ENCODE data around the gene SGTB. TPM values are rescaled to one million over a fixed set of nuclear protein-coding genes. Genes with fewer than 3 reads are reported as not detected.
A peak's percentile ranks its signal among the peaks of the same experiment; 100 is the strongest.
"Not testable (repeated sequence)": the region's sequence is repeated elsewhere in the genome, so short reads cannot be mapped to it uniquely, and the experiment has no call there.

Gene SGTB
- total RNA-seq, 1 donor: 21.4 TPM

GRCh38 chr5:65624025-65624570 lies 97.8 kb downstream of the SGTB start, which contains the start of gene TRIM23:
TSS of gene TRIM23 (minus strand) at chr5:65624333. CDS start at chr5:65624274, 59 bp downstream.
- Histone ChIP-seq H3K4me2 (ENCODE audit: insufficient read depth, low read length) (peak within 1 kb of the TSS; percentile 97), H3K79me2 (ENCODE audit: insufficient read depth, low read length) (peaks cover 88% of the 10 kb centered on the region), H3K27me3 (ENCODE audit: insufficient read depth, low read length) (no peaks in the 10 kb centered on the region), H3K36me3 (ENCODE audit: insufficient read depth, low read length) (no peaks in the 10 kb centered on the region), H3K4me1 (ENCODE audit: insufficient read depth, low read length) (peaks cover 28% of the 10 kb centered on the region), H2AFZ (ENCODE audit: low read length) (peak within 1 kb of the TSS; percentile 89), H3K9me3 (ENCODE audit: low read depth, low read length) (no peaks in the 10 kb centered on the region), H4K20me1 (ENCODE audit: insufficient read depth, low read length) (peaks cover 12% of the 10 kb centered on the region), H3K4me3 (ENCODE audit: insufficient read depth, low read length) (peak within 1 kb of the TSS; percentile 98), H3K27ac (ENCODE audit: low read depth, low read length) (peak within 1 kb of the TSS; percentile 93)
- TF ChIP-seq, protein P1, sequence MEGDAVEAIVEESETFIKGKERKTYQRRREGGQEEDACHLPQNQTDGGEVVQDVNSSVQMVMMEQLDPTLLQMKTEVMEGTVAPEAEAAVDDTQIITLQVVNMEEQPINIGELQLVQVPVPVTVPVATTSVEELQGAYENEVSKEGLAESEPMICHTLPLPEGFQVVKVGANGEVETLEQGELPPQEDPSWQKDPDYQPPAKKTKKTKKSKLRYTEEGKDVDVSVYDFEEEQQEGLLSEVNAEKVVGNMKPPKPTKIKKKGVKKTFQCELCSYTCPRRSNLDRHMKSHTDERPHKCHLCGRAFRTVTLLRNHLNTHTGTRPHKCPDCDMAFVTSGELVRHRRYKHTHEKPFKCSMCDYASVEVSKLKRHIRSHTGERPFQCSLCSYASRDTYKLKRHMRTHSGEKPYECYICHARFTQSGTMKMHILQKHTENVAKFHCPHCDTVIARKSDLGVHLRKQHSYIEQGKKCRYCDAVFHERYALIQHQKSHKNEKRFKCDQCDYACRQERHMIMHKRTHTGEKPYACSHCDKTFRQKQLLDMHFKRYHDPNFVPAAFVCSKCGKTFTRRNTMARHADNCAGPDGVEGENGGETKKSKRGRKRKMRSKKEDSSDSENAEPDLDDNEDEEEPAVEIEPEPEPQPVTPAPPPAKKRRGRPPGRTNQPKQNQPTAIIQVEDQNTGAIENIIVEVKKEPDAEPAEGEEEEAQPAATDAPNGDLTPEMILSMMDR (IDR thresholded peaks at IDR 0.05; ENCODE audit: extremely low read depth, low read depth, low read length): no peak
- peak; percentile 94 for DNase-seq (ENCODE audit: insufficient read length, low spot score, missing footprints)

- Histone ChIP-seq H3K79me2 (ENCODE audit: insufficient read depth, low read length) (peaks cover 90% of the 10 kb centered on the region), H3K27ac (ENCODE audit: low read depth, low read length) (peak overlapping the region; percentile 93), H3K4me2 (ENCODE audit: insufficient read depth, low read length) (peak overlapping the region; percentile 97), H2AFZ (ENCODE audit: low read length) (peak overlapping the region; percentile 89), H3K9me3 (ENCODE audit: low read depth, low read length) (no peaks in the 10 kb centered on the region), H4K20me1 (ENCODE audit: insufficient read depth, low read length) (peaks cover 15% of the 10 kb centered on the region), H3K27me3 (ENCODE audit: insufficient read depth, low read length) (no peaks in the 10 kb centered on the region), H3K4me3 (ENCODE audit: insufficient read depth, low read length) (peak overlapping the region; percentile 98), H3K4me1 (ENCODE audit: insufficient read depth, low read length) (peaks cover 28% of the 10 kb centered on the region), H3K36me3 (ENCODE audit: insufficient read depth, low read length) (no peaks in the 10 kb centered on the region)
- TF ChIP-seq, protein P1 (IDR thresholded peaks at IDR 0.05; ENCODE audit: extremely low read depth, low read depth, low read length): no peak
- DNase-seq (ENCODE audit: insufficient read length, low spot score, missing footprints): no peak
Measured at GRCh38 chr5:65623482-65623881, 98.4 kb downstream of the SGTB start.

DNA sequence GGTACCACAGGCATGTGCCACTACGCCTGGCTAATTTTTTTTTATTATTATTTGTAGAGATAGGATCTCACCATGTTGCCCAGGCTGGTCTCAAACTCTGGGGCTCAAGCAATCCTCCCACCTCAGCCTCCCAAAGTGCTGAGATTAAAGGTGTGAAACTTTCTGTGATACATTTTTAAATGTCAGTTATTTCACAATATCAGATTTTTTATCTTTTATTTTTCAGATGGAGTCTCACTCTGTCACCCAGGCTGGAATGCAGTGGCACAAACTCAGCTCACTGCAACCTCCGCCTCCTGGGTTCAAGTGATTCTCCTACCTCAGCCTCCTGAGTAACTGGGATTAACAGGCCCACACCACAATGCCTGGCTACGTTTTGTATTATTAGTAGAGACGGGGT lies 99.9 kb downstream of the SGTB start:
- H3K27ac ChIP-seq (ENCODE audit: low read depth, low read length); H3K9me3 ChIP-seq (ENCODE audit: low read depth, low read length); H3K36me3 ChIP-seq (ENCODE audit: insufficient read depth, low read length); H3K27me3 ChIP-seq (ENCODE audit: insufficient read depth, low read length); H2AFZ ChIP-seq (ENCODE audit: low read length); H3K4me3 ChIP-seq (ENCODE audit: insufficient read depth, low read length); DNase-seq (ENCODE audit: insufficient read length, low spot score, missing footprints): not testable (repeated sequence)
- Histone ChIP-seq H3K4me1 (ENCODE audit: insufficient read depth, low read length) (peaks cover 28% of the 10 kb centered on the region), H4K20me1 (ENCODE audit: insufficient read depth, low read length) (peaks cover 15% of the 10 kb centered on the region), H3K79me2 (ENCODE audit: insufficient read depth, low read length) (peaks cover 88% of the 10 kb centered on the region), H3K4me2 (ENCODE audit: insufficient read depth, low read length) (peak overlapping the region; percentile 97)

DNA sequence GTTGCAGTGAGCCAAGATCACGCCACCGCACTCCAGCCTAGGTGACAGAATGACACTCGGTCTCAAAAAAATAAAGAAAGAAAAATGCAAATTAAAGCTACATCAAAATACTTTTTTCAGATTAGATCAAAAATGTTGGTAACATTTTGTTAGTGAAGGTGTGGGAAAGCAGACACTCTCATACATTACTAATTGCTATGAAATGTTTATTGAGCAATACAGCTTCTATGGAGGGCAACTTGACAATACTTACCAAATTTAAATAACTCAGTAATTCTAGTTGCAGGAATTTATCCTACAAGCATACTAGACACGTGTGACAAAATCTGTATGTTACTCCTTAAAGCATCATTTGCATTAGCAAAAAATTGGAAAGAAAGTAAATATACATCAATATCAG lies 101.9 kb downstream of the SGTB start:
- Histone ChIP-seq H3K36me3 (ENCODE audit: insufficient read depth, low read length) (peaks cover 11% of the 10 kb centered on the region), H2AFZ (ENCODE audit: low read length) (no peak overlapping the region), H3K79me2 (ENCODE audit: insufficient read depth, low read length) (peaks cover 84% of the 10 kb centered on the region), H3K4me3 (ENCODE audit: insufficient read depth, low read length) (no peak overlapping the region), H4K20me1 (ENCODE audit: insufficient read depth, low read length) (peaks cover 16% of the 10 kb centered on the region), H3K4me1 (ENCODE audit: insufficient read depth, low read length) (peaks cover 19% of the 10 kb centered on the region), H3K4me2 (ENCODE audit: insufficient read depth, low read length) (no peak overlapping the region), H3K9me3 (ENCODE audit: low read depth, low read length) (no peaks in the 10 kb centered on the region), H3K27me3 (ENCODE audit: insufficient read depth, low read length) (no peaks in the 10 kb centered on the region), H3K27ac (ENCODE audit: low read depth, low read length) (no peak overlapping the region)
- TF ChIP-seq, protein P1 (IDR thresholded peaks at IDR 0.05; ENCODE audit: extremely low read depth, low read depth, low read length): no peak
- DNase-seq (ENCODE audit: insufficient read length, low spot score, missing footprints): no peak

Other genes with a start within 250 kb of the SGTB start
- 135 and 150 TPM in 2 replicates for gene ADAMTS6, start 240.2 kb downstream of the SGTB start, total RNA-seq
- 8.5 and 11.9 TPM in 2 replicates for gene CENPK, start 158.9 kb downstream of the SGTB start, total RNA-seq
- gene PPWD1, start 158.8 kb downstream of the SGTB start, total RNA-seq: 35.8 and 40.1 TPM in 2 replicates
- gene TRIM23, start 97.8 kb downstream of the SGTB start, total RNA-seq: 30.4 and 32.1 TPM in 2 replicates
- gene SHLD3, start 97.1 kb downstream of the SGTB start, total RNA-seq: 4.3 and 4.4 TPM in 2 replicates
- gene TRAPPC13, start 97.1 kb downstream of the SGTB start, total RNA-seq: 24.2 and 26.1 TPM in 2 replicates
- 32.4 and 35.5 TPM in 2 replicates for gene NLN, start 96 bp upstream of the SGTB start, total RNA-seq
- gene ERBIN, start 204.5 kb upstream of the SGTB start, total RNA-seq: 189 and 199 TPM in 2 replicates